Measurements from ENCODE around the gene GPR139. TPM values are rescaled to one million over a fixed set of nuclear protein-coding genes. Genes with fewer than 3 reads are reported as not detected.

Gene GPR139
- total RNA-seq, 1 donor: not detected

DNA sequence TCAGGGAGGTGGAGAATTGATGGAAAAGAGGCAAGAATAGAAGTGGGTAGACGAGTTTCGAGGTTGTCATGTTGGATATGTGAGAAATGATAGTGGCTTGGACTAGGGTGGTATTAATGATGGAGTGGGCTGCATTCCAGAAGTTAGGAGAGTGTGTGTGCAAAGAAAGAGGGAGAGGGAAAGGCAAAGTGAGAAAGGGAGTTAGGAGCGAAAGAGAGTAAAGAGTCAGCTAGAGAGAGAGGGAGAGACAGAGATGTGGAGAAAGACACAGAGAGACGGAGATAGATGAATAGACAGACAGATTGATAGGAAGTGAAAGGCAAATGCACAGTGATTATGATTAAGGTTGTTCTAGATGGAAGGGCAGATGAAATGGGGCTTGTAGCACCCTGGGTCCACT lies 5.4 kb upstream of the GPR139 start:
- Histone ChIP-seq H3K79me2 (ENCODE audit: insufficient read depth, low read length) (no peaks in the 10 kb centered on the region), H3K36me3 (ENCODE audit: insufficient read depth, low read length) (no peaks in the 10 kb centered on the region), H3K9me3 (ENCODE audit: low read depth, low read length) (no peaks in the 10 kb centered on the region), H3K4me3 (ENCODE audit: insufficient read depth, low read length) (no peak overlapping the region), H3K4me2 (ENCODE audit: insufficient read depth, low read length) (no peak overlapping the region), H3K27ac (ENCODE audit: low read depth, low read length) (no peak overlapping the region), H3K4me1 (ENCODE audit: insufficient read depth, low read length) (no peaks in the 10 kb centered on the region), H4K20me1 (ENCODE audit: insufficient read depth, low read length) (no peaks in the 10 kb centered on the region), H3K27me3 (ENCODE audit: insufficient read depth, low read length) (no peaks in the 10 kb centered on the region), H2AFZ (ENCODE audit: low read length) (no peak overlapping the region)
- TF ChIP-seq, protein P1, sequence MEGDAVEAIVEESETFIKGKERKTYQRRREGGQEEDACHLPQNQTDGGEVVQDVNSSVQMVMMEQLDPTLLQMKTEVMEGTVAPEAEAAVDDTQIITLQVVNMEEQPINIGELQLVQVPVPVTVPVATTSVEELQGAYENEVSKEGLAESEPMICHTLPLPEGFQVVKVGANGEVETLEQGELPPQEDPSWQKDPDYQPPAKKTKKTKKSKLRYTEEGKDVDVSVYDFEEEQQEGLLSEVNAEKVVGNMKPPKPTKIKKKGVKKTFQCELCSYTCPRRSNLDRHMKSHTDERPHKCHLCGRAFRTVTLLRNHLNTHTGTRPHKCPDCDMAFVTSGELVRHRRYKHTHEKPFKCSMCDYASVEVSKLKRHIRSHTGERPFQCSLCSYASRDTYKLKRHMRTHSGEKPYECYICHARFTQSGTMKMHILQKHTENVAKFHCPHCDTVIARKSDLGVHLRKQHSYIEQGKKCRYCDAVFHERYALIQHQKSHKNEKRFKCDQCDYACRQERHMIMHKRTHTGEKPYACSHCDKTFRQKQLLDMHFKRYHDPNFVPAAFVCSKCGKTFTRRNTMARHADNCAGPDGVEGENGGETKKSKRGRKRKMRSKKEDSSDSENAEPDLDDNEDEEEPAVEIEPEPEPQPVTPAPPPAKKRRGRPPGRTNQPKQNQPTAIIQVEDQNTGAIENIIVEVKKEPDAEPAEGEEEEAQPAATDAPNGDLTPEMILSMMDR (IDR thresholded peaks at IDR 0.05; ENCODE audit: extremely low read depth, low read depth, low read length): no peak
- DNase-seq (ENCODE audit: insufficient read length, low spot score, missing footprints): no peak

DNA sequence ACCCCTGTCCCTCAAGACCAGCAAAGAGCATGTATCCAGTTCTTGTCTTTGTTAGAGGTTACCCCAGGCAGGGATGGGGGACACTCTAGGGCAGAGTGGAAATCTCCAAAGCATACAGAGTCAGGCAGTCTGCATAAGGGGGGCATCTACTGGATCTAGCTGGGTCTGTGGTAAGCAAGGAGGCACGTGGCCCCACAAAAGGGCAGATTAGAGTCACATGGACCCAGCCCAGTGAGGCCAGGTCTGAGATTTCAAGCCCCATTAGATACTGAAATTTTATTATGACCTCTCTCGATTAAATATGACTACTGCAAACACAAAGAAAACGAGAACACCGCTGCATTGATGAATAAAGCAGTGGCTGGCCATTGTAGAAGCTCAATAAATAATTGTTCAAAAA lies 1.6 kb upstream of the GPR139 start:
- no peak overlapping the region for H3K4me2 ChIP-seq (ENCODE audit: insufficient read depth, low read length)
- H2AFZ ChIP-seq (ENCODE audit: low read length): no peak overlapping the region
- H3K79me2 ChIP-seq (ENCODE audit: insufficient read depth, low read length): no peaks in the 10 kb centered on the region
- H3K36me3 ChIP-seq (ENCODE audit: insufficient read depth, low read length): no peaks in the 10 kb centered on the region
- TF ChIP-seq, protein P1 (IDR thresholded peaks at IDR 0.05; ENCODE audit: extremely low read depth, low read depth, low read length): no peak
- DNase-seq (ENCODE audit: insufficient read length, low spot score, missing footprints): no peak
- H3K4me1 ChIP-seq (ENCODE audit: insufficient read depth, low read length): no peaks in the 10 kb centered on the region
- H3K27ac ChIP-seq (ENCODE audit: low read depth, low read length): no peak overlapping the region
- H3K9me3 ChIP-seq (ENCODE audit: low read depth, low read length): no peaks in the 10 kb centered on the region
- H4K20me1 ChIP-seq (ENCODE audit: insufficient read depth, low read length): no peaks in the 10 kb centered on the region
- H3K4me3 ChIP-seq (ENCODE audit: insufficient read depth, low read length): no peak overlapping the region
- no peaks in the 10 kb centered on the region for H3K27me3 ChIP-seq (ENCODE audit: insufficient read depth, low read length)

DNA sequence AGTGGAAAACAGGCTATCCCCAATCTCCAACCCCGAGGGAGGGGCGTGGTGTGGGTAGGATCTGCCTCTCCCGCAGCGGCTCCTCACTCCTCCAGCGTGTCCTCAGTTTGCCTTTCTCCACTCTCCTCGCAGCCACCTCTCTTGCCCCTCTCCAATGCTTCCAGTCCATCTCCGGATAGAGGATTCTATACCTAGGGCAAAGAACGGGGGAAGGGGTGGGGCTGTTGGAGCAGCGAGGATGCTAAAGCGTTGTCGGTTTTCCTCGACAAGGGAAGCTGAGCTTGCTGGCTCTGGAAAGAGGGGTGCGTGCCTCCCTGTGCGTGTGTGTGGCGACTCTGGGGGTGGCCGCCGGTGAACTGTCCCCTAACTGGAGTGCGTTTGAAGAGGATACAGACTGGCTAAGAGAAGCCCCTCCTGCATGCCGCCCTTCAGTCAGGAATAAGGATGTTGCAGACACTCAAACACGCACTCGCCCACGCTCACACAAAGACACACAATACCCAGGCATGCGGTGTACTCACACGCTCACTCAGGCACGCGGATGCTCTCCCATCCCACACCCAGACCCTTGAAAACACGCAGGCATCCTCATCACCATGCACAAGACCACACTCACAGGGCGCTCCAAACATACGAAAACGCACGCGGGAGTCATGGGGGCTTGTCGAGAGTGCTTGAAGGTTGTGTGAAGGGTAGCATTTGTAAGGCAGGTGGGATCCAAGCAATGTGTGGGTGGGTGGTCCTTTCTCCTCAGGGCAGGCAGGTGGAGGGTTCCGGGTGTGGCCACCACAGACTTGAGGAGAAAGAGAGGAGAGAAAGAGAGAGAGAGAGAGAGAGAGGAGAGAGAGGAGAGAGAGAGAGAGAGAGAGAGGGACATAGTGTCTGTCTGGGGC lies 655 bp upstream of the GPR139 start:
- Histone ChIP-seq H3K4me3 (ENCODE audit: insufficient read depth, low read length) (no peak overlapping the region), H3K79me2 (ENCODE audit: insufficient read depth, low read length) (no peaks in the 10 kb centered on the region), H4K20me1 (ENCODE audit: insufficient read depth, low read length) (no peaks in the 10 kb centered on the region), H3K27ac (ENCODE audit: low read depth, low read length) (no peak overlapping the region), H3K27me3 (ENCODE audit: insufficient read depth, low read length) (no peaks in the 10 kb centered on the region), H3K4me2 (ENCODE audit: insufficient read depth, low read length) (no peak overlapping the region), H3K36me3 (ENCODE audit: insufficient read depth, low read length) (no peaks in the 10 kb centered on the region), H2AFZ (ENCODE audit: low read length) (no peak overlapping the region), H3K4me1 (ENCODE audit: insufficient read depth, low read length) (no peaks in the 10 kb centered on the region), H3K9me3 (ENCODE audit: low read depth, low read length) (no peaks in the 10 kb centered on the region)
- DNase-seq (ENCODE audit: insufficient read length, low spot score, missing footprints): no peak
- TF ChIP-seq, protein P1 (IDR thresholded peaks at IDR 0.05; ENCODE audit: extremely low read depth, low read depth, low read length): no peak

DNA sequence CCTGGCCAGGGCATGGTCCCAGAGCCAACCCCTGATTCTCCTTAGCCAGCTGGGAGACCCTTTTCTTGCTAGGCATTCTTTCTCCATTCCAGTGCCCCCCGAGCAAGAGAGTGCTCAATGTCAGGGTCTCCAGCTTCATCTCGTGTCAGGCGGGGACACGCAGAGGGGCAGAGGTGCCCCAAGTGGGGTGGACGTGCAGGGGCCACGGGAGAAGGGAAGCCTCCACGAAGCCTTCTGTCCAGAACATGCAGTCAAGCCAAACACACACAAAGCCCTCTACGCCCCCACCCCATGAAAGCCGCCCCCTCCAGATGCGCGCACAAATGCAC lies 852 bp downstream of the GPR139 start:
- H2AFZ ChIP-seq (ENCODE audit: low read length): no peak overlapping the region
- no peak overlapping the region for H3K4me2 ChIP-seq (ENCODE audit: insufficient read depth, low read length)
- no peaks in the 10 kb centered on the region for H3K79me2 ChIP-seq (ENCODE audit: insufficient read depth, low read length)
- no peak overlapping the region for H3K4me3 ChIP-seq (ENCODE audit: insufficient read depth, low read length)
- H4K20me1 ChIP-seq (ENCODE audit: insufficient read depth, low read length): no peaks in the 10 kb centered on the region
- no peak for DNase-seq (ENCODE audit: insufficient read length, low spot score, missing footprints)
- no peaks in the 10 kb centered on the region for H3K4me1 ChIP-seq (ENCODE audit: insufficient read depth, low read length)
- no peaks in the 10 kb centered on the region for H3K27me3 ChIP-seq (ENCODE audit: insufficient read depth, low read length)
- no peaks in the 10 kb centered on the region for H3K9me3 ChIP-seq (ENCODE audit: low read depth, low read length)
- TF ChIP-seq, protein P1 (IDR thresholded peaks at IDR 0.05; ENCODE audit: extremely low read depth, low read depth, low read length): no peak
- no peaks in the 10 kb centered on the region for H3K36me3 ChIP-seq (ENCODE audit: insufficient read depth, low read length)
- H3K27ac ChIP-seq (ENCODE audit: low read depth, low read length): no peak overlapping the region

Measured in osteoblast (primary cell).